IPS DF 4.7 (cell line): Measurements from ENCODE around the gene ABHD2.
"Not testable (repeated sequence)": the region's sequence is repeated elsewhere in the genome, so short reads cannot be mapped to it uniquely, and the experiment has no call there.

Experiments
- DNase-seq: peaks from one replicate; pipeline ENCODE4 v3.0.0-alpha.2; 2013; ENCODE audit warnings: low spot score; ENCODE audit errors: extremely low read depth

Gene ABHD2

DNA sequence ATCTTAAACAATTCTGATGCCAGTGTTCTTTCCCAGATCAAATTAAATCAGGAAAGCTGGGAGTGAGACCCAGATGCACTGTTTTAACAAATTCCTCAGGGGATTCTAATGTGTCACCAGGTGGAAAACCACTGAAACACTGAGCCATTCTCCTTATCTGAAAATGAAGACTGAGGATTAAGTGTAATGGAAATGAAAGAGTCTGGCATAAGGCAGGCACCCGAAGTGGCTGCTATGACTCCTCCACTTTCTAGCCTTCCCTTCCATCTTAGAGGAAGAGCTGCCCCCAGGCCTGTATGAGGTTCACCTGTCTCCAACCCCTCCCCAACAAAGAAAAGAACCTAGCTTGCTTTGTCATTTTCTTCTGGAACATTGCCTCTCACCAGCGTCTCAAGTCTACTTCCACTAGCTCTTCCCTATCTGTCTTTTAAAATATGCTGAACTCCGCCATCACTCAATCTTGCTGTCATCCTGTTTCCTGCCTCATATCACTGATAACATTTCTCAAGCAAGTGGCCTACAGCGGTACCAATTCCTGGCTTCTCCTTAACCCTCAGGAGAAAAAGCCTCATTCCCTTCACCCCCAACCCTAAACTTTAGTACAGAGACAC, 13.7 kb upstream of the ABHD2 start:
- no peak for DNase-seq

DNA sequence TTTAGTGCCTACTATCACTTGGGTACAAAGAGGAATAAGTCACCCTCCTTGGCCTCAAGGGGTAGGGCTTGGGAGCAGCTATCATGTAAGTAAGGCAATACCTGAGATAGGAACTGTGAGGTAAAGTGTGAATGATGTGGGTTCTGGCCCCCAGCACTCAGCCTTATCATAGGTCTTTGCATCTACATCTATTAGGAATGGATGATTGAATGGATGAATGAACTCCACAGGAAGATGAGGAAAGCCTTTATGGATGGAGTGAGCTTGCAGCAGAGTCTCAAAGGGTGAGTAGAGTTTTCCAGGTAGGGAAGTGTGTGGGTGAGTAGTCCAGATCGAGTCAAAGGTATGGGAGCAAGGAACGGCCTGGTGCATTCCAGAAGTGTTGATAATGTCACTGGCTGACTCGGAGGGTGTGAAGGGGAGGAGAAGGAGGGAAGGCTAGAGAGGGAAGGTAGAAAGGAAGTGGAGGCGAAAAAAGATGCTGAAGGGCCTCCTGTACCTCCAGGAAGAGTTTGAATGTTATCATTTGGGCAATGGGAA, 13.1 kb upstream of the ABHD2 start:
- DNase-seq: no peak

DNA sequence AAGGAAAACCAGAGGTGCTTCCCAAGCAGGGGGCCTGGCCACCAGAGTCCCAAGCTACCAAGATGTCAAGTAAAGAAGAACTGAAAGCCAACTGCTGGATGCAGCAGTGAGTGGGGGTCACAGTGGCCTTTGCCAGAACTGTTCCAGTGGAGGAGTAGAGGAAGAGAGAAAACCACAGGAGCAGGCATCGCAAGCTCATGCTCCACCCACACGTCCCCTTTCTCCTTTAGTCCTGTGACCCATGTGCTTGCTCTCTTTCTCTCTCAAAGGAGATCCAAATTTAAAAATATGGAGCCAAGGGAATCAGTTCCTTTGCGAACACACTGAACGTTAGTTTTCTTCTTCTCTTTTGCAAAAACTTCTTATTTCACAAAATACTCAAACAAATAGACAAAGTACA, 12.4 kb upstream of the ABHD2 start:
- no peak for DNase-seq

DNA sequence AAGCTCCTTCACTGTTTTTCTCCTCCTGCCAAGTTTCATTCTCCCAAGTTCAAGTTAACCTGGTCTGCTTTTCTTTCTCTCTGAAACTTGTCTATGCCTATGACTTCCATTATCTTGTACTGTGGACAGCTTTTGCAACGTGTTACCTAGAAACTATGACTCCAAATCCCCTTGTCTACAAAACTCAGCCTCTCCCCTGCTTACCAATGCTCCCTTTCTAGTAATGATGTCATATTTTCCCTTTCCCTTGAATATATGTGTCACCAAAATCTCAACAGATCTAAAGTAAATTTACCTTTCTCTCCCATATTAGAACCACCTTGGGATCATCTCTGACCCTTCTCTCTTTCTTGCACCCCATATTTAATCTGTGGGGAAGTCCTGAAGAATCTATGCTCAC, 10.5 kb upstream of the ABHD2 start:
- no peak for DNase-seq

DNA sequence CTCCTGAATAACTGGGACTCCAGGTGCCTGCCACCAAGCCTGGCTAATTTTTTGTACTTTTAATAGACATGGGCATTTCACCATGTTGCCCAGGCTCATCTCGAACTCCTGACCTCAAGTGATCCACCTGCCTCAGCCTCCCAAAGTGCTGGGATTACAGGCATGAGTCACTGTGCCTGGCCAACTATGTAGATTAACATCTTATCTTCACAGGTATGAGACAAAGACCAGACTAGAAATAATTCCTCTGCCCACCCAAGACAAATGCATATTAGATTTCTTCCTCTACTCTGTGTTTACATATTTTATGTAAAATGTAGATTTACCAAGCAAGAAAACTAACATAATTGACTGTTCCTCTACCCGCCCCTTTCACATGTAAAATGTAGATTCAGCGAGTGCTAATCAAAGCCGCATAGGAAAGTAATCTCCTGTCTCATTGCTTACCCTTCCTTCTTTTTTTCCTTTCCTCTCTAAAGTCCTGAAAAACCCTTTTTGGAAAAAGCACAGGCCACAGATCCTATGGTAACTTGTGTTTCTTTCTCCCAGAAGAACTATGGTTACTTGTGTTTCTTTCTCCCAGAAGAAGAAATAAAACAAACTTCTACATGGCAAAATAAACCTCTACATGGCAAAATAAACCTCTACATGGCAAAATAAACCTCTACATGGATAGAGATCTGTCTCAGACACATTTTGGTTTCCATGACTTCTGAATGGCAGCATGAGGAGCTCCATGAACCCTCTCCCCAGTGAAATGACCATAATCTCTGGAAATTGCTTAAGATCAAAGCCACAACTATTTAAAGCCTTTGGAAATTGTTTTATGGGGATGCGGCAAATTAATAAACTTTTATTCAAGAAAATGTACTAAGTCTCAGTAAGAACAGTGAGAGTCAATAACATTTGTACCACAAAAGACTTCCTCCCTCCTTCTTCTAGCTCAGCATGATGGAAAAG, 9.1 kb upstream of the ABHD2 start:
- DNase-seq: no peak

DNA sequence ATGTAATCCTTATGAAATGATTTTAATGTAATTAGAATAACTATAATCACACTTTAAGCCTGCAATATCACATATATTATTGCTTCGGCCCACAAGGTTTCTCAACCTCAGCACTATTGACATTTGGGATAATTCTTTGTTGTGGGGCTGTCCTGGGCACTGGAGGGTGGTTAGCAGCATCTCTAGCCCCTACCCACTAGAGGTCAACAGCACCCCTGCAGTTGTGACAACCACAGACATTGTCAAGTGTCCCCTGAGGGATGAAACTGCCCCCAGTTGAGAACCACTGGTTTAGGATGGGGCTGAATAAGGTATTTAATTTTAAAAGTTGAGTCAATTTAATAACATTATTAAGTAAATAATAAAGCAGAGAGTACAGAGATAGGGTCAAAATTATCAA, 6.4 kb upstream of the ABHD2 start:
- DNase-seq: no peak

DNA sequence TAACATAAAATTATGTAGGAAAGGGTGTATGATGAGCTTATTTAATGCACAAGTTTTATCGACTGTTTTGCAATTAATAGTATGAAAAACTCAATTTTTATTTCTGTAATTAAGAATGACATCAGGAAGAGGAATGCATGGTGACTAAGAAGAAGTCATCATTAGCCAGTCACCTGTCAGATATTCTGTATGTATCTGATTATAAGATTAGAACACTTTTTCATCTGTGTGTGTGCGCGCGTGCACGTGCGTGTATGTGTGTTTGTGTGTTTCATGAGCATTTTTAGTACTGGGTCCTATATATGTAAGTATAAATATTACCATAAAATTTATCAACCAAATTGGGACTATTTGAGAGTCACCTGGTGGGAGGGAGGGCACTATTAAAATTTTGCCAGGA, 5.0 kb upstream of the ABHD2 start:
- no peak for DNase-seq

DNA sequence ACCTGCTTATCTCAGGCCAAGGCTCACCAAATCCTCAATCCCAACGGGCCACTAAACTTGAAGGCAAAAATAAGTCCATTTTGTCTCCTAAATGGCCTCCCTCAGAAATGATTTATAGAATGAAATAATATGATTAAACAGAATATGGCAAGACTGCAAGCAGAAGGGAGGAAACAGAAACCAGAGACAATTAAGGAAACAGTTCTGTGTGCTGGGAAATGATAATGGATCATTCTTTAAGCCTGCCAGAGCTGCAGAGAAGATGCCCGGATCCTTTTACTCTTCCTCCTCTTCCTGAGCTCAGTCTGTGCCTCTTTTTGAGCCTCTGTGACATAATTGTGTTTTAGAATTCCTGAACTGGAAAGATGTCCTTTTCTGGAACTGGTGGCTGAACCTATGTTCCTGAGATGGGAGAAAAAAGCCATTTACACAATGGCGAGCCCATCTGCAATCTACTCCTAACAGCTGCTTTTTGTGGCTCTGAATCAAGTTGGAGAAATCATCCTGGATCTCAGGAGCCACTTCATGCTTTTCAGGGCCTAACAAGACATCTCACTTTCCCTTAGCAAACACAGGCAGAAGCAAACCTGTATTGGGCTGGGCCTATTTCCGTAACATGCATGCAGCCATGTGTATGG, 2.8 kb upstream of the ABHD2 start:
- DNase-seq: no peak

DNA sequence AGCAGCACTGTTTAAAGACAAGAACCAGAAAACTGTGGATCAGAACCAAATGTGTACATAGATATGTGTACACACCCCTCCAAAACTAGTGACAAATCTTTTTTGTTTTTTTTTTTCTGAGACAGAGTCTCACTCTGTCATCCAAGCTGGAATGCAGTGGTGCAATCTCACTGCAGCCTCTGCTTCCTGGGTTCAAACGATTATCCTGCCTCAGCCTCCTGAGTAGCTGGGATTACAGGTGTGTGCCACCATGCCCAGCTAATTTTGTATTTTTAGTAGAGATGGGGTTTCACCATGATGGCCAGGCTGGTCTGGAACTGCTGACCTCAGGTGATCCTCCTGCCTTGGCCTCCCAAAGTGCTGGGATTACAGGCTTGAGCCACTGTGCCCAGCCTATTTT, 2.3 kb upstream of the ABHD2 start:
- not testable (repeated sequence) for DNase-seq

DNA sequence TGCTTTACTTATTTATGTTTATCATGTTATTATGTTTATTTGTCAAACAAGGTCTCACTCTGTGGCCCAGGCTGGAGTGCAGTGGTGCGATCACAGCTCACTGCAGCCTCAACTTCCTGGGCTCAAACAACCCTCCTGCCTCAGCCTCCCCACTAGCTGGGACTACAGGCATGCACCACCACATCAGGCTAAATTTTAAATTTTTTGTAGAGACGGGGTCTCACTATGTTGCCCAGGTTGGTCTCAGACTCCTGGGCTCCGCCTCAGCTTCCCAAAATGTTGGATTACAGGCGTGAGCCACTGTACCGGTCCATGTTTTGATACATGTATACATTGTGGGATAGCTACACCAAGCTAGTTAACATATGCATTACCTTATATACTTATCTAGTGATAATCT, 1.9 kb upstream of the ABHD2 start:
- not testable (repeated sequence) for DNase-seq

DNA sequence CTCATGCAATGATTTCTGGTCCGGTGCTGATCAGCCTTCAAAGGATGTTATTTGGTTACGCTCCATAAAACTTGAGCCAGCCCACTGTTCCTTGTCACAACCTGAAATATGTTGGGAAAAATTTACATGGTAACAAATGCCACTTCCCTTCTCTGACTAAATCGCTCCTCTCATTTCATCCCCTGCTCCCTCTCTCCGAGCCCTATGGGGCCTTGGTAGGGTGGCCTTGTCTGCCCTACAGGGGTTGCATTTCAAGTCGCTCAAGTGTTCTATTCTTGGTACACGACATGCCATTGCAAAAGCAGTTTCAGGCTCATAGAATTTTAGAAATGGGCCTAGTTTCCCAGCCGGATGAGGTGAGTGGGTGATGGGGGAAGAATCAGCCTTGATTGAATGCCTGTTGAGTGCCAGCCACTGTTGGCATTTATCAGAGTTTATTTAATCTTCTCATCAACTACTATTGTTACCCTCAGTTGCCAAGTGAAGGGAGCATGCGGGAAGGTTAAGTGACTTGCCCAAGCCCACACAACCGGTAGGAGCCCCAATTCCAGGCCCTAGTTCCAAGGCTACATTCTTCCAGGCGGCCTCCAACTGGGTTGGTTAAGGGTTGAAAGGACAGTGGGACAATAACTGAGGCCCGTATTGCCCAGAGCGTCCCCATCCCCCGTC, 961 bp upstream of the ABHD2 start:
- no peak for DNase-seq

DNA sequence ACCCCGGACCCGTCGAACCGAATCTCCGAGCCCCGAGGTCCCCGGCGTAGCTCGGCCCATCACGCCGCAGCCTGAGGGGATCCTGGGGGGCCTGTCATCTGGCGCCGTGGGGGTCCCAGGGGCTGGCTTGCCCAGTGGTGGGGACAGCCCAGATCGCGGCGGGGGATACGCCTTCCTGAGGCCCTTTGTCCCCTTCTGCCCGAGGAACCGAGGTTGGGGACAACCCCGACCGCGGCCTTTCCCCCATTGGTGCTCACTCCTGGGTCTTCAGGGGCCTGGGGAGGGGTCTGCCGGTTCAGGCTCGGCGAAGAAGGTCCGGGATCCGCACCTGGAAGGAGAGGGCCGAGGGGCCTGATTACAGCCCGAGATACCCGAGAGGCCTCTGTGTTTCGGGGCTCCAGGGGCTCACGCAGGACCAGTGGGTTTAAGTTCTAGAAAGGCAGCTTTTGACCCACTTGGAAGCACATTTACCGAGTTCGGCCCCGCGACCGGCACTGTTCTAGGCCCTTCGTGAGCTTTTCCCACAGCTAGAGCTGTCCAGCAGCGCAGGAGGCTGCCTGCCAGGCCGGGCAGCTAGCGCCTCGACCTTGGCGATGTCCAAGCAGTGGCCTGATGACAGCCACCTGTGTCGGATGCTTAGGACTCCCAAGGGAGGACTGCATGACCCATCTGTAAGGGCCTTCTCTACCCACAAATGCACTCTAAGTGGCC, 504 bp downstream of the ABHD2 start:
- no peak for DNase-seq

DNA sequence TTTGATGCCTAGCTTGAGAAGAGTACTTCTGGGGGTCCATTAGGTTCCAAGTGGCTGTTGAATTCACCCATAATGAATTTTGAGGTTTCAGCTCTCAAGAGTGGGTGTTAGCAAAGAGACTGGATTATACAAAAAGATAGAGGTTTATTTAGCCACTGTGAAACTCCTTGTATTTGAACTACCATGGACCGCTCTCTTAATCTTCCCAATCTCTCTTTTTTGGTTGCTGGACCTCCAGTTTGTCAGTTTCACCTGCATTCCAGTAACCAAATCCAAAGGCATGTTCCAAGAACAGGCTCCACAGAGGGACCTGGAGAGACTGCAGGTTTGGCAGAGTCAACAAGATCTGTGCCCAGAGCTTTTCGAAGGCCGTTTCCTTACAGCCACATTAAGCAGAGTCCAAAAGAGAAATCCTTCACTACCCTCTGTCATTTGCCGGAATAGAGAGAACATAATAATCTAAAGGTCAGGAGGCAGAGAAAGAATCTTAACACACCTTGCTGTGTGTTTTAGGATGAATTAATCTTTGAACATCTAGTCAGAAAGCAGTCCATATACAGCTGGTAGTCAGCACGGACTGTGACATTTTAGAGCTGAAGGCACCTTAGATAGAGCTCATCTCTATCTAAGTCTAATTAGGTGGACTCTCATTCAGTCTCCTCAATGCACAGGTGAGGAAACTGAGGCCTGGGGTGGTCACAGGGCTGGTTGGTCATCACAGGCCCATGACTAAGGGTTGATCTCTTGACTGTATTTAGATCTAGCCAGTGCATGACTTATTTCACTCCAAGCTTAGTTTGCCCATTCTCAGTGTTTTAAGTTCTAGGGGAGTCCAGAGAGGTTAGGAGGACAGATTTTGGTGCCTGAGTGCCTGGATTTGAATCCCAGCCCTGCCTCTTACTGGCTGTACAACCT, 1.3 kb downstream of the ABHD2 start:
- no peak for DNase-seq

DNA sequence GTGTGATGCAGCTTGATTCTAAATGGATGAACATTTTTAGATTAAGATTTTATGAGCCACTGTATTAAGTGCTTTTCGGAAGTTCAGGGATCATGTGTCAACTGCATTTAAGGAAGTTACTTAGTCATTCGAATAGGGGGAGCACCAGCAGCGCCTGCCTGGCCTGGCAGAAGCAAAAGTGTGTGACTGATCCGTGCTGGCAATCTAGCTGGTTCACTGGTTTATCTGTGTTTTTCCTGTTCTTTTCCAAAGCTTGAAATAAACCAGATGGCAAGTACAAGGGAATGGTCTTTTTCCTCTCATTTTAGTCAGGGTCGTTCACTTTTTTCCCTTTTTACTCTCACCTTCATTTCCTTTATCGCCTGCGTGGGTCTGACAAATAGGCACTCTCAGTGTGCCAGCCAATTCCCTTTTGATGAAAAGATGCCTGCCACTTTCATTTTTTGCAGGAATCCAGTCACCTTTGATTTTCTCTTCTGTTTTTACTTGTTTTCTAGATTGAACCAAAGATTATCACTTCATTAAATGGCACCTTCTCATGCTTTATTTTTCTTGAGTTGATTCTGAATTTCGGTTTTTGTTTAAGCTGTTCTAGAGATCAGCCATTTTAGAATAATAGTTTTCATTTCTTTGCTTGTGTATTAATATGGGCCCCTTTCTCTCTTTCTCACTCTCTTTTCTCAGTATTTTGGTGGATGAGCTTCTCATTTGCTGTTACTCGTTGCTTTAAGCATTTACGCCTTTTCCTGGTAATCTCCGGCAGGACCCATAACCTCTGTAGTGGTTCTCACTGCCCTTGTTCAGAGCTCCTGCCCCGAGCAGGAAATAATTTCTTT, 2.8 kb downstream of the ABHD2 start:
- DNase-seq: no peak

DNA sequence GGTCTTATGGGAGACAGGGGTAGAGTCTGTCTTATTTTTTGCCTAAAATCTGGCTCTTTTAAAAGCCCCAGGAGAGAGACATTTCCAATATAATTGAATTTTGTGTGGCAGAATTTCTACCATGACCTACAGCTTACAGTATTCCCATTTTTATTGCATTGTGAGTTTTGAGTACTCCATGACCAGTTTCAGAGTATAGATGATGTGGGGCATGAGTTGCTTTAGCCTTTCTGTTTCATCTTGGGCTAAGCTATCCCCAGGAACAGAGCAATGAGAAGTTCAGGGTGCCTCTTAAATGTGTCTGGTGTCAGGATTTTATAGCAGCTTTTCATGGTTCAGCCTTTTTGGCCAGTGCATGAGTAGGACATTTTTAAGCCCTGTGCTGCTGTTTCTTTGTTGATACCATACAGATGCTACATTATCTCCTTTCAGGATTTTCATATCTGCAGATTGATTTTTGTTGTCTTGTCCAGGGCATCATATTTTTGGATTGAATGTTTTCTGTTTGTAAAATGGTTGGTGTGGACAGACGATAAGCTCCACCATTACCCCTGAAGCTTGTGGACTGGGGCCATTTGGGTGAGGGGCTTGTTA, 3.5 kb downstream of the ABHD2 start:
- DNase-seq: no peak

DNA sequence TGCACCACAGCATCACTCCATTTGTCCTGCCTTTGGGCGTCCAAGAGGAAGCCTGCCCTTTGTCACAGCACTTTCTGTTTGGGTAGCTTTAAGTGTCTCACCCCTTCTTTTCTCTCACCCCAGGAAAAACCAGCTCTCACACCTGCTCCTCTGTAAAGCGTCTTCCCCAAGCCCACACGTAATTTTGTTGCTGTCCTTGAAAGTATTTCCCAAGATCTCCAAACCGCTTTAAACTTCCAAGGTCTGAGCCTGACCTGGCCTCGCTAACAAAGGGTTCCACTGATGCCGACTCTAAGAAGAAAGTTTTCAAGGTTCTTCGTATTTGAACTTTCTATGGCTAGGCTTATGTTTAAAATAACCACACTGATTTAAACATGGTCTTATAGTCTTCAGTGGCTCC, 5.3 kb downstream of the ABHD2 start:
- no peak for DNase-seq

DNA sequence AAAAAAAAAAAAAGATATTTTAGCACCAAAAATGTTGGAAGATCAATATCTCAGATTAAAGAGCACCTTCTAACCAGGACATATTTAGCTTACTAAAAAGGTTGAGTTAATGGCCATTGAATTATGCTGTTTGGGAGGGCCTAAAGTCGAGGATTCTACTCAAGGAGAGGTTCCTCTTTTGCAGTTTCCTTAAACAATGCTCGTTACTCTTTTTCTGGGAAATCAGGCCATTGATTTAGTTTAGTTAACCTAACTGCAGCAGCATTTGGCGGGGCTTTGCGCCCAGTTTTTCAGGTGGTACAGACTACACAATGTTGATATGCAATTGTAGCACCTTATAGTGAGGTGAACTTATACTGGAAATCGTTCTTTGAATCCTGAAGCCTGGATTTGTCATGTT, 6.8 kb downstream of the ABHD2 start:
- DNase-seq: no peak

DNA sequence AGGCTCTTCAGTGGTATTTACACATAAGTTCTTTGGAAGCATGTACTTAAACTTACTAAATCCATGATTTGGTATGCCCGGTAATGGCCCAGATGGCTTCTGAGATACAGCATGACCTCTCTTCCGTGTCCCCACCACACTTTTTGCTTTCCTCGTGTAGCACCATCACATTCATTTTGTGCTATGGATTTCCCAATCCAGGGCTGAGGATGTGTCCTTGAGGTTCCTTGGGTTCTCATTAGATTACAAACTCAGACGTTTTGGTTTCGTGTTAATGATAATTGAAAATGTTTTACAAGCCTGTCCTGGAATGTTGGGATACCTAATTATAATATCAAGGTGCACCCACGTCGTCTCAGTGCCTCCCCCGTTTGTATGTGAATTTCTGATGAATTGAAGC, 7.3 kb downstream of the ABHD2 start:
- DNase-seq: no peak

DNA sequence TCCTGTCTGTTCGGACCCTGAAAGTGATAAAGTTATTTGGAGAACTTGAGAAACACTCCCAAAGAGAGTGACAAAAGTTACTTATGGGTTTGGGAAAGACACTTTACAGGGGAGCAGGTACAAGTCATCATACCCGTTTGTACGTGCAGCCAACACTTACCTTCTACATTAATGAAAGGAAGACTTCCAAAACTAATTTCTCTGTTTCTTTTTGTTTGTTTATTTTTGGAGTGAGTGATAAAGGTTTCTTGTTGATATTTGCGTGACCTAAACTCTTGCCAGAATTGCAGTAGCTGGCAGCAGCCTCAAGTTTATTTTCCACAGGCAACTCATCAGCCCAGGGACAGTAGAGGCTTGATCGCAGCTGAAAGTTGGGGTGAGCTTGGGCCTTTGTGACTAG, 8.4 kb downstream of the ABHD2 start:
- no peak for DNase-seq
